Calu3 (cell line): Measurements from ENCODE around the gene KRTAP5-3. TPM values are rescaled to one million over a fixed set of nuclear protein-coding genes. Genes with fewer than 3 reads are reported as not detected.

Experiments
- BruUV-seq: library from RNA; stranded (reverse); fragments of 400-500 nt; replicated peaks from 2 replicates; lab custom pipeline; 2021; lab: Mats Ljungman, UMichigan
- CTCF ChIA-PET: fragments of 300-600 bp; sonication (Branson Sonifier 250); formaldehyde crosslinking; loops from one replicate; lab custom pipeline; 2022; ENCODE audit warnings: antibody characterized with exemption; lab: Charles Lee
- DNase-seq: peaks from one replicate; pipeline ENCODE4 v3.0.0; 2022
- H3K27ac Mint-ChIP-seq: one replicate; pipeline ENCODE4 v1.8.0; 2022; ENCODE audit warnings: mixed read lengths; ENCODE audit not compliant: unreplicated experiment
- H3K27me3 Mint-ChIP-seq: one replicate; pipeline ENCODE4 v1.8.0; 2022; ENCODE audit warnings: mixed read lengths; ENCODE audit not compliant: unreplicated experiment
- H3K36me3 Mint-ChIP-seq: one replicate; pipeline ENCODE4 v1.8.0; 2022; ENCODE audit warnings: mild to moderate bottlenecking, moderate library complexity, mixed read lengths; ENCODE audit not compliant: insufficient read depth, unreplicated experiment
- H3K4me1 Mint-ChIP-seq: one replicate; pipeline ENCODE4 v1.8.0; 2022; ENCODE audit warnings: mild to moderate bottlenecking, low read depth, mixed read lengths; ENCODE audit not compliant: unreplicated experiment
- H3K4me3 Mint-ChIP-seq: one replicate; pipeline ENCODE4 v1.8.0; 2022; ENCODE audit warnings: mild to moderate bottlenecking, low read depth, moderate library complexity, mixed read lengths; ENCODE audit not compliant: unreplicated experiment
- H3K9me3 Mint-ChIP-seq: one replicate; pipeline ENCODE4 v1.8.0; 2022; ENCODE audit warnings: low read depth, mixed read lengths; ENCODE audit not compliant: unreplicated experiment
- CTCF ChIP-seq: fragments of 200-600 bp; IDR thresholded peaks from one replicate; pipeline ENCODE4 v1.8.0; 2022; ENCODE audit warnings: antibody characterized with exemption; ENCODE audit not compliant: unreplicated experiment
- intact Hi-C: fragments of 100-400 bp; cut with micrococcal nuclease; formaldehyde crosslinking; loops from one replicate; pipeline ENCODE4 v1.10.0; 2022; ENCODE audit not compliant: unreplicated experiment
- total RNA-seq: library from RNA; stranded (reverse); gene quantifications from 2 replicates; pipeline ENCODE4 v1.2.3, GENCODE V29; 2022

KRTAP5-3 gene
- total RNA-seq, 1 experiment from 2014 or later: not detected

- peak; percentile 72 for DNase-seq
- H3K4me3 Mint-ChIP-seq: peak overlapping the region; percentile 77
- H3K27me3 Mint-ChIP-seq: no peaks in the 10 kb centered on the region
- peaks cover 3% of the 10 kb centered on the region for H3K4me1 Mint-ChIP-seq
- peaks cover 3% of the 10 kb centered on the region for H3K9me3 Mint-ChIP-seq
- peak; percentile 81 for TF ChIP-seq CTCF
- intact Hi-C loops: loop anchor here (2.0 kb wide), 2 partner anchors 20 to 28 kb away; no protein-coding TSS in a partner anchor
- BruUV-seq: no TSS peak
- H3K36me3 Mint-ChIP-seq: peaks cover 42% of the 10 kb centered on the region
- CTCF ChIA-PET: interaction anchor here (0.7 to 3.0 kb wide), 14 partner anchors 8 to 426 kb away, joined by 3 to 92 read pairs (median 4); no protein-coding TSS in a partner anchor
- H3K27ac Mint-ChIP-seq: peak overlapping the region; percentile 65
Observed at GRCh38 chr11:1574238-1574932, 33.9 kb downstream of the KRTAP5-3 start.

GRCh38 chr11:1573903-1574237, 34.4 kb downstream of the KRTAP5-3 start:
- CTCF ChIA-PET: interaction anchor here (0.6 to 3.0 kb wide), 11 partner anchors 8 to 421 kb away, joined by 3 to 92 read pairs (median 4); no protein-coding TSS in a partner anchor
- intact Hi-C loops: loop anchor here (2.0 kb wide), 2 partner anchors 19 to 27 kb away; no protein-coding TSS in a partner anchor
- no TSS peak for BruUV-seq
- Mint-ChIP-seq H3K27me3 (no peaks in the 10 kb centered on the region), H3K27ac (peak overlapping the region; percentile 65), H3K36me3 (peaks cover 41% of the 10 kb centered on the region), H3K9me3 (peaks cover 3% of the 10 kb centered on the region), H3K4me1 (peaks cover 7% of the 10 kb centered on the region), H3K4me3 (peak overlapping the region; percentile 77)
- TF ChIP-seq CTCF: no peak
- peak; percentile 81 for DNase-seq

- H3K27me3 Mint-ChIP-seq: no peaks in the 10 kb centered on the region
- H3K27ac Mint-ChIP-seq: peak overlapping the region; percentile 65
- CTCF ChIA-PET: interaction anchor here (0.5 to 3.0 kb wide), 11 partner anchors 7 to 420 kb away, joined by 3 to 92 read pairs (median 4); no protein-coding TSS in a partner anchor
- BruUV-seq: no TSS peak
- intact Hi-C loops: no loop called here
- peak overlapping the region; percentile 77 for H3K4me3 Mint-ChIP-seq
- no peak for TF ChIP-seq CTCF
- H3K4me1 Mint-ChIP-seq: peaks cover 7% of the 10 kb centered on the region
- peaks cover 41% of the 10 kb centered on the region for H3K36me3 Mint-ChIP-seq
- peaks cover 3% of the 10 kb centered on the region for H3K9me3 Mint-ChIP-seq
- peak; percentile 54 for DNase-seq
Observed at GRCh38 chr11:1573077-1573902, 35.0 kb downstream of the KRTAP5-3 start.
